SU-DHL-6 (cell line): ENCODE results near the gene RRM1.

ENCODE experiments used
- H2AFZ ChIP-seq: fragments of 200-600 bp; sonication (generic); 2 replicates; pipeline ENCODE4 v1.6.1; 2014; ENCODE audit warnings: low read depth, mild to moderate bottlenecking, moderate library complexity, mixed read lengths, antibody characterized with exemption, low read length; ENCODE audit not compliant: severe bottlenecking
- H3F3A ChIP-seq: fragments of 200-600 bp; shearing (Covaris generic); 2 replicates; pipeline ENCODE4 v1.6.0; 2016; ENCODE audit warnings: antibody characterized with exemption, mild to moderate bottlenecking; ENCODE audit not compliant: insufficient read depth
- H3K27ac ChIP-seq: fragments of 200-600 bp; sonication (generic); 2 replicates; pipeline ENCODE4 v1.5.1; 2016; ENCODE audit warnings: low read depth, mild to moderate bottlenecking, low read length, moderate library complexity, mixed read lengths
- H3K27me3 ChIP-seq: fragments of 200-600 bp; sonication (generic), shearing (Covaris generic); 2 replicates; pipeline ENCODE4 v1.6.0; 2014; ENCODE audit warnings: mild to moderate bottlenecking, low read length
- H3K36me3 ChIP-seq: fragments of 200-600 bp; sonication (generic); 2 replicates; pipeline ENCODE4 v1.6.1; 2014; ENCODE audit warnings: mild to moderate bottlenecking, low read length, mixed read lengths
- H3K4me2 ChIP-seq: fragments of 300-600, 200-600 bp; shearing (Covaris generic), sonication (generic); 2 replicates; pipeline ENCODE4 v1.6.0; 2014; ENCODE audit warnings: low read length, low read depth, mild to moderate bottlenecking; ENCODE audit not compliant: poor library complexity, severe bottlenecking
- H3K4me3 ChIP-seq: fragments of 200-600 bp; sonication (generic); 2 replicates; pipeline ENCODE4 v1.5.1; 2014; ENCODE audit warnings: antibody characterized with exemption, low read length, mild to moderate bottlenecking, mixed read lengths; ENCODE audit not compliant: insufficient read depth, poor library complexity, severe bottlenecking
- H3K79me2 ChIP-seq: fragments of 200-600 bp; sonication (generic); 2 replicates; pipeline ENCODE4 v1.6.1; 2014; ENCODE audit warnings: mild to moderate bottlenecking, low read length, moderate library complexity; ENCODE audit not compliant: insufficient read depth
- H3K9ac ChIP-seq: fragments of 200-600 bp; sonication (generic); 2 replicates; pipeline ENCODE4 v1.7.0; 2014; ENCODE audit warnings: mild to moderate bottlenecking, low read length
- H3K9me2 ChIP-seq: fragments of 200-600 bp; sonication (generic); replicated peaks from 2 replicates; pipeline ENCODE4 v1.6.1; 2014; ENCODE audit warnings: low read length; ENCODE audit not compliant: insufficient read depth
- H3K9me3 ChIP-seq: fragments of 200-600 bp; sonication (generic); 2 replicates; pipeline ENCODE4 v1.6.1; 2014; ENCODE audit warnings: low read length, mixed read lengths; ENCODE audit not compliant: insufficient read depth
- H4K20me1 ChIP-seq: fragments of 200-600 bp; sonication (generic); 2 replicates; pipeline ENCODE4 v1.6.1; 2014; ENCODE audit warnings: low read depth, mild to moderate bottlenecking, antibody characterized with exemption, low read length, moderate library complexity, mixed read lengths
- CTCF ChIP-seq: fragments of 200-600 bp; sonication (generic); IDR thresholded peaks from one replicate; pipeline ENCODE4 v1.5.1; 2017; ENCODE audit warnings: antibody characterized with exemption, mild to moderate bottlenecking, low read length, moderate library complexity; ENCODE audit not compliant: insufficient read depth, poor library complexity, severe bottlenecking
- EZH2phosphoT487 ChIP-seq: fragments of 200-600 bp; sonication (generic), shearing (Covaris generic); conservative IDR thresholded peaks from 2 replicates; pipeline ENCODE4 v1.6.1; 2018; ENCODE audit warnings: mild to moderate bottlenecking, antibody characterized with exemption, low read length, moderate library complexity, mixed read lengths

The RRM1 gene

DNA sequence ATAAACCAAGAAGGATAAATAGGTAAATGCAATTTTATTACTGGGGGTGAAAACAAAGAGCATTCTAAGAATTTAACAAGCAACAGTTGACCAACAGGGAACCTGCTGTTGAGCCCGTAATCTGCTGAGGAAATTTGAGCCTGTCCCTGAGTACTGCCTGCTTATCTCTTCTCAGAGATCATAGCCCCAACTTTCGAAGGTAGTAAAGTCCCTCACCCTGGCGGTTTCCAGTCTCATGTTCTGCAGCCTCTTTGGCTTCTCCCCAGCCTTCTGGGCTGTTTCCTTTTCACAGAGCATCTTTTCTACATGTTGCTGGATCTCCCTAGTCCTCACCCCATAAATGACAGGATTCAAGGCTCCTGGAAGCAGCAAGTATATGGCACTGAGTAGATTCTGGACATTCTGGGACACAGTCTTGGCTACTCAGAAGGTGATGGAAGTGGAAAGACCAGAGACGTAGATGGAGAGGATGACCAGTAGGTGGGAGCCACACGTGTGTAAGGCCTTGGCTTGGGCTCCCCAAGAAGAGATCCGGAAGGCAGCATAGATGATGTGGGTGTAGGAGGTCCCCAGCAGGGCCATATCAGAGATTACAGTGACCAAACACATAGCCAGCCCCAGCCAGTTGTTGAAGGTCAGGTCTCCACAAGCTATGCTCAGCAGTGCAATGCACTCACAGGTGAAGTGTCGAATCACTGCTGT lies 51.6 kb downstream of the RRM1 start:
- no peak overlapping the region for H3K9ac ChIP-seq
- no peak for TF ChIP-seq CTCF
- TF ChIP-seq EZH2phosphoT487 = no peak
- peaks cover 8% of the 10 kb centered on the region for H3K36me3 ChIP-seq
- no peaks in the 10 kb centered on the region for H3K27me3 ChIP-seq
- no peak overlapping the region for H3K4me2 ChIP-seq
- H3K27ac ChIP-seq = no peak overlapping the region
- H3K9me3 ChIP-seq = no peaks in the 10 kb centered on the region
- H3K79me2 ChIP-seq = no peaks in the 10 kb centered on the region
- H3K9me2 ChIP-seq = no peaks in the 10 kb centered on the region
- no peak overlapping the region for H3K4me3 ChIP-seq
- H4K20me1 ChIP-seq = no peaks in the 10 kb centered on the region
- H2AFZ ChIP-seq = no peak overlapping the region
- H3F3A ChIP-seq = no peaks in the 10 kb centered on the region

- Histone ChIP-seq H3F3A (no peaks in the 10 kb centered on the region), H3K9me3 (no peaks in the 10 kb centered on the region), H3K4me3 (no peak overlapping the region), H3K79me2 (no peaks in the 10 kb centered on the region), H3K36me3 (peaks cover 2% of the 10 kb centered on the region), H3K27ac (no peak overlapping the region), H3K9ac (no peak overlapping the region), H3K4me2 (no peak overlapping the region), H2AFZ (no peak overlapping the region), H4K20me1 (no peaks in the 10 kb centered on the region), H3K9me2 (no peaks in the 10 kb centered on the region), H3K27me3 (no peaks in the 10 kb centered on the region)
- TF ChIP-seq CTCF (no peak), EZH2phosphoT487 (no peak)
Observed at GRCh38 chr11:4146772-4147098, 52.1 kb downstream of the RRM1 start.

GRCh38 chr11:4154503-4154902 lies 59.9 kb downstream of the RRM1 start:
- H3K9ac ChIP-seq = no peak overlapping the region
- no peaks in the 10 kb centered on the region for H3K9me2 ChIP-seq
- no peak overlapping the region for H3K4me3 ChIP-seq
- no peaks in the 10 kb centered on the region for H4K20me1 ChIP-seq
- no peaks in the 10 kb centered on the region for H3K79me2 ChIP-seq
- H3K36me3 ChIP-seq = no peaks in the 10 kb centered on the region
- H2AFZ ChIP-seq = no peak overlapping the region
- no peaks in the 10 kb centered on the region for H3F3A ChIP-seq
- no peaks in the 10 kb centered on the region for H3K27me3 ChIP-seq
- TF ChIP-seq EZH2phosphoT487 (no peak), CTCF (no peak)
- no peak overlapping the region for H3K4me2 ChIP-seq
- H3K27ac ChIP-seq = no peak overlapping the region
- no peaks in the 10 kb centered on the region for H3K9me3 ChIP-seq
